ENCODE results near the gene SYK.
"Not testable (repeated sequence)": the region's sequence is repeated elsewhere in the genome, so short reads cannot be mapped to it uniquely, and the experiment has no call there.

SYK gene

GRCh38 chr9:90801241-90801972, at the start of gene SYK:
Gene SYK, plus strand, starts transcription at chr9:90801819. Its CDS starts 42,080 bp downstream, at chr9:90843899.
- ATAC-seq, result peak; percentile 64
- Mint-ChIP-seq H3K27me3 (peaks cover 89% of the 10 kb centered on the region), H3K4me1 (peaks cover 6% of the 10 kb centered on the region), H3K27ac (no peak within 1 kb of the TSS), H3K4me3 (peak within 1 kb of the TSS; percentile 77 to 81), H3K9me3 (no peaks in the 10 kb centered on the region)
- peak; percentile 9 to 10 for DNase-seq

GRCh38 chr9:90755514-90756371, 45.9 kb upstream of the SYK start:
- not testable (repeated sequence) for H3K9me3 Mint-ChIP-seq, H3K4me3 Mint-ChIP-seq, H3K27me3 Mint-ChIP-seq, ATAC-seq, H3K4me1 Mint-ChIP-seq
- peak; percentile 65 to 78 for DNase-seq
- H3K27ac Mint-ChIP-seq, result peak overlapping the region in 1 of 2 donors; percentile 7

- H3K9me3 Mint-ChIP-seq, H3K27me3 Mint-ChIP-seq, H3K4me3 Mint-ChIP-seq, H3K27ac Mint-ChIP-seq, H3K4me1 Mint-ChIP-seq, ATAC-seq: not testable (repeated sequence)
- DNase-seq, result peak in 1 of 2 donors; percentile 18
Observed at GRCh38 chr9:90760577-90760976, 41.0 kb upstream of the SYK start.

GRCh38 chr9:90766731-90767130, 34.9 kb upstream of the SYK start:
- Mint-ChIP-seq H3K4me1 (no peaks in the 10 kb centered on the region), H3K4me3 (no peak overlapping the region), H3K9me3 (peaks cover 6 to 17% of the 10 kb centered on the region in 2 donors), H3K27me3 (peaks cover 4% of the 10 kb centered on the region), H3K27ac (no peak overlapping the region)
- DNase-seq (no peak), ATAC-seq (no peak)

GRCh38 chr9:90767523-90768100, 34.0 kb upstream of the SYK start:
- DNase-seq, result no peak
- Mint-ChIP-seq H3K9me3 (peaks cover 6 to 17% of the 10 kb centered on the region in 2 donors), H3K4me3 (no peak overlapping the region), H3K27ac (no peak overlapping the region), H3K4me1 (no peaks in the 10 kb centered on the region), H3K27me3 (peaks cover 12% of the 10 kb centered on the region)
- no peak for ATAC-seq

GRCh38 chr9:90770182-90770738, 31.4 kb upstream of the SYK start:
- H3K4me3 Mint-ChIP-seq, result no peak overlapping the region
- H3K27ac Mint-ChIP-seq, result no peak overlapping the region
- ATAC-seq (no peak), DNase-seq (no peak)
- peaks cover 12% of the 10 kb centered on the region for H3K27me3 Mint-ChIP-seq
- H3K4me1 Mint-ChIP-seq, result no peaks in the 10 kb centered on the region
- H3K9me3 Mint-ChIP-seq, result peaks cover 6 to 17% of the 10 kb centered on the region in 2 donors

GRCh38 chr9:90770927-90771326, 30.7 kb upstream of the SYK start:
- no peak overlapping the region for H3K4me3 Mint-ChIP-seq
- peaks cover 12% of the 10 kb centered on the region for H3K27me3 Mint-ChIP-seq
- H3K9me3 Mint-ChIP-seq, result peaks cover 6 to 17% of the 10 kb centered on the region in 2 donors
- H3K27ac Mint-ChIP-seq, result peak overlapping the region in 1 of 2 donors; percentile 43
- H3K4me1 Mint-ChIP-seq, result no peaks in the 10 kb centered on the region
- ATAC-seq (no peak), DNase-seq (no peak)

- ATAC-seq (no peak), DNase-seq (no peak)
- Mint-ChIP-seq H3K4me3 (no peak overlapping the region), H3K4me1 (no peaks in the 10 kb centered on the region), H3K9me3 (peaks cover 0 to 10% of the 10 kb centered on the region in 2 donors), H3K27me3 (peaks cover 12% of the 10 kb centered on the region), H3K27ac (no peak overlapping the region)
Observed at GRCh38 chr9:90772386-90772785, 29.2 kb upstream of the SYK start.

GRCh38 chr9:90773617-90774016, 28.0 kb upstream of the SYK start:
- H3K27ac Mint-ChIP-seq, result no peak overlapping the region

GRCh38 chr9:90774071-90774470, 27.5 kb upstream of the SYK start:
- Mint-ChIP-seq H3K4me1 (no peaks in the 10 kb centered on the region), H3K27me3 (peaks cover 12% of the 10 kb centered on the region), H3K9me3 (no peaks in the 10 kb centered on the region), H3K4me3 (no peak overlapping the region), H3K27ac (no peak overlapping the region)
- ATAC-seq, result no peak
- DNase-seq, result no peak

More at GRCh38 chr9:90773617-90774016, 28.0 kb upstream of the SYK start:
- Mint-ChIP-seq H3K4me3 (no peak overlapping the region), H3K4me1 (no peaks in the 10 kb centered on the region), H3K9me3 (no peaks in the 10 kb centered on the region), H3K27me3 (peaks cover 12% of the 10 kb centered on the region)
- DNase-seq (no peak), ATAC-seq (no peak)

GRCh38 chr9:90774682-90775081, 26.9 kb upstream of the SYK start:
- Mint-ChIP-seq H3K27me3 (peaks cover 12% of the 10 kb centered on the region), H3K9me3 (no peaks in the 10 kb centered on the region), H3K4me3 (no peak overlapping the region), H3K27ac (no peak overlapping the region), H3K4me1 (no peaks in the 10 kb centered on the region)
- ATAC-seq (no peak), DNase-seq (no peak)

- no peak overlapping the region for H3K27ac Mint-ChIP-seq
- peaks cover 12% of the 10 kb centered on the region for H3K27me3 Mint-ChIP-seq
- ATAC-seq (no peak), DNase-seq (no peak)
- no peaks in the 10 kb centered on the region for H3K4me1 Mint-ChIP-seq
- no peaks in the 10 kb centered on the region for H3K9me3 Mint-ChIP-seq
- H3K4me3 Mint-ChIP-seq, result no peak overlapping the region
Observed at GRCh38 chr9:90775657-90776056, 26.0 kb upstream of the SYK start.

GRCh38 chr9:90778746-90779145, 22.9 kb upstream of the SYK start:
- Mint-ChIP-seq H3K4me3 (no peak overlapping the region), H3K27ac (no peak overlapping the region), H3K9me3 (no peaks in the 10 kb centered on the region), H3K27me3 (no peaks in the 10 kb centered on the region), H3K4me1 (no peaks in the 10 kb centered on the region)
- no peak for DNase-seq
- ATAC-seq, result no peak

GRCh38 chr9:90783552-90783951, 18.1 kb upstream of the SYK start:
- no peak for ATAC-seq
- no peak for DNase-seq

GRCh38 chr9:90783964-90784363, 17.7 kb upstream of the SYK start:
- Mint-ChIP-seq H3K27ac (no peak overlapping the region), H3K4me1 (no peaks in the 10 kb centered on the region), H3K27me3 (peaks cover 12% of the 10 kb centered on the region), H3K9me3 (no peaks in the 10 kb centered on the region), H3K4me3 (no peak overlapping the region)
- ATAC-seq (no peak), DNase-seq (no peak)

More at GRCh38 chr9:90783552-90783951, 18.1 kb upstream of the SYK start:
- H3K27ac Mint-ChIP-seq, result no peak overlapping the region
- peaks cover 8% of the 10 kb centered on the region for H3K27me3 Mint-ChIP-seq
- no peaks in the 10 kb centered on the region for H3K9me3 Mint-ChIP-seq
- no peak overlapping the region for H3K4me3 Mint-ChIP-seq
- H3K4me1 Mint-ChIP-seq, result no peaks in the 10 kb centered on the region

All from stimulated activated naive CD8-positive, alpha-beta T cell treated with anti-CD3 and anti-CD28 coated beads, Interleukin-15, amount 100 ng/mL, for 72 hours (primary cell).